HepG2 (cell line): Measurements from ENCODE around the gene CDC42SE2. TPM values are rescaled to one million over a fixed set of nuclear protein-coding genes. Genes with fewer than 3 reads are reported as not detected.

Source experiments
- CC2D1A ChIP-seq: sonication (generic); formaldehyde crosslinking; IDR thresholded peaks from 2 replicates; pipeline ENCODE4 v1.8.1; 2023; ENCODE audit warnings: mild to moderate bottlenecking, missing genetic modification reagents
- E2F1 ChIP-seq: sonication (generic); formaldehyde crosslinking; IDR thresholded peaks from 2 replicates; pipeline ENCODE4 v1.5.0; 2020; ENCODE audit warnings: missing genetic modification reagents
- HHEX ChIP-seq: IDR thresholded peaks from 2 replicates; pipeline ENCODE4 v1.6.1; 2016; ENCODE audit warnings: control low read depth
- HMGA1 ChIP-seq: sonication (generic); formaldehyde crosslinking; conservative IDR thresholded peaks from 2 replicates; pipeline ENCODE4 v1.4.0; 2020; ENCODE audit warnings: missing genetic modification reagents
- HOXA5 ChIP-seq: sonication (generic); formaldehyde crosslinking; IDR thresholded peaks from 2 replicates; pipeline ENCODE4 v1.4.0; 2020; ENCODE audit warnings: missing genetic modification reagents
- NCOA2 ChIP-seq: sonication (generic); formaldehyde crosslinking; IDR thresholded peaks from 2 replicates; pipeline ENCODE4 v1.8.0; 2022; ENCODE audit warnings: inconsistent platforms
- PHF20 ChIP-seq: sonication (generic); formaldehyde crosslinking; IDR thresholded peaks from 2 replicates; pipeline ENCODE4 v1.5.0; 2020; ENCODE audit warnings: mild to moderate bottlenecking, missing genetic modification reagents
- PRPF4 ChIP-seq: fragments of 200-400 bp; formaldehyde crosslinking; IDR thresholded peaks from 2 replicates; pipeline ENCODE4 v1.6.1; 2016; ENCODE audit warnings: low read length, low read depth; ENCODE audit not compliant: poor library complexity, severe bottlenecking
- RCOR2 ChIP-seq: IDR thresholded peaks from 2 replicates; pipeline ENCODE4 v1.6.1; 2016; ENCODE audit warnings: missing biosample characterization, missing genetic modification reagents
- SALL2 ChIP-seq: sonication (generic); formaldehyde crosslinking; IDR thresholded peaks from 2 replicates; pipeline ENCODE4 v1.8.1; 2023; ENCODE audit warnings: mild to moderate bottlenecking, missing genetic modification reagents, inconsistent platforms
- SIN3A ChIP-seq: IDR thresholded peaks from 2 replicates; pipeline ENCODE4 v1.6.1; 2011; ENCODE audit warnings: low read depth, mild to moderate bottlenecking, control low read depth, low read length, borderline replicate concordance
- SOX13 ChIP-seq, 3 experiments: fragments of 450-650 bp in 1 of 3; sonication (generic) in 1 of 3; formaldehyde crosslinking in 1 of 3; IDR thresholded peaks in 2 of 3; conservative IDR thresholded peaks in 1 of 3; 2 replicates each; pipeline versions ENCODE4 v1.5.0 to v1.6.1; 2016 to 2020; ENCODE audit warnings: antibody characterized with exemption in 1 of 3, mild to moderate bottlenecking in 1 of 3, missing compliant biosample characterization in 1 of 3, missing genetic modification reagents in 1 of 3, moderate library complexity in 1 of 3
- TCF12 ChIP-seq, 2 experiments: fragments of 450-650 bp in 1 of 2; sonication (generic) in 1 of 2; formaldehyde crosslinking in 1 of 2; IDR thresholded peaks; 2 replicates each; pipeline versions ENCODE4 v1.6.1 to v1.8.0; 2017 to 2022; ENCODE audit warnings: antibody characterized with exemption in 1 of 2, mild to moderate bottlenecking in 1 of 2, missing genetic modification reagents in 1 of 2, moderate library complexity in 1 of 2
- TEAD2 ChIP-seq: sonication (generic); formaldehyde crosslinking; IDR thresholded peaks from 2 replicates; pipeline ENCODE4 v1.9.0; 2021; ENCODE audit warnings: missing genetic modification reagents
- USF2 ChIP-seq, 2 experiments: sonication (generic) in 1 of 2; formaldehyde crosslinking in 1 of 2; IDR thresholded peaks; 2 replicates each; pipeline versions ENCODE4 v1.5.1 to v1.6.1; 2011 to 2020; ENCODE audit warnings: borderline replicate concordance in 1 of 2, low read depth in 1 of 2, low read length in 1 of 2, mild to moderate bottlenecking in 1 of 2, missing genetic modification reagents in 1 of 2, moderate library complexity in 1 of 2
- ZFP36L1 ChIP-seq: sonication (generic); formaldehyde crosslinking; IDR thresholded peaks from 2 replicates; pipeline ENCODE4 v1.8.0; 2022; ENCODE audit warnings: mild to moderate bottlenecking, missing genetic modification reagents, moderate library complexity
- ZNF224 ChIP-seq: sonication (generic); formaldehyde crosslinking; IDR thresholded peaks from 2 replicates; pipeline ENCODE4 v1.5.0; 2020; ENCODE audit warnings: mild to moderate bottlenecking, missing genetic modification reagents
- ZNF331 ChIP-seq: sonication (generic); formaldehyde crosslinking; IDR thresholded peaks from 2 replicates; pipeline ENCODE4 v1.4.0; 2020; ENCODE audit warnings: missing genetic modification reagents
- ZNF354B ChIP-seq: sonication (generic); formaldehyde crosslinking; IDR thresholded peaks from 2 replicates; pipeline ENCODE4 v1.8.0; 2022; ENCODE audit warnings: mild to moderate bottlenecking, missing genetic modification reagents
- ZNF614 ChIP-seq: IDR thresholded peaks from 2 replicates; pipeline ENCODE4 v1.6.1; 2018; ENCODE audit warnings: missing biosample characterization, missing genetic modification reagents, inconsistent platforms, borderline replicate concordance
- ZNF720 ChIP-seq: sonication (generic); formaldehyde crosslinking; IDR thresholded peaks from 2 replicates; pipeline ENCODE4 v1.4.0; 2020; ENCODE audit warnings: missing genetic modification reagents
- ZSCAN30 ChIP-seq: sonication (generic); formaldehyde crosslinking; IDR thresholded peaks from 2 replicates; pipeline ENCODE4 v1.5.0; 2020; ENCODE audit warnings: mild to moderate bottlenecking, missing genetic modification reagents
- polyA plus RNA-seq, 8 experiments: library from polyadenylated mRNA; depleted of rRNA in 3 of 8; stranded (reverse) in 7 of 8; unstranded in 1 of 8; fragments of >200 nt; fragmentation: Illumina TruSeq in 4 of 8; extraction: Trizol in 4 of 8; gene quantifications; 2 replicates each; pipeline versions ENCODE4 v1.2.1 to v1.2.3, GENCODE V29; 2011 to 2016; ENCODE audit warnings: low read depth in 4 of 8, missing spikeins in 1 of 8, mixed read lengths in 1 of 8; ENCODE audit not compliant: insufficient read depth in 1 of 8
- total RNA-seq, 5 experiments: library from RNA; depleted of rRNA; stranded (reverse); fragments of >200 nt; fragmentation: Illumina TruSeq; extraction: Trizol; gene quantifications; 2 replicates each; pipeline ENCODE4 v1.2.3, GENCODE V29; 2016; ENCODE audit warnings: low read depth in 1 of 5
- TF ChIP-seq, protein P1 (sequence below): sonication (generic); formaldehyde crosslinking; IDR thresholded peaks from 2 replicates; pipeline ENCODE4 v1.5.0; 2020; ENCODE audit warnings: mild to moderate bottlenecking, missing genetic modification reagents, moderate library complexity
- TF ChIP-seq, protein P2 (sequence below): sonication (generic); formaldehyde crosslinking; IDR thresholded peaks from 2 replicates; pipeline ENCODE4 v1.5.0; 2020; ENCODE audit warnings: mild to moderate bottlenecking, low read depth, missing genetic modification reagents, borderline replicate concordance

The CDC42SE2 gene
- total and polyA plus RNA-seq, 2 of the 13 experiments (the other 11 are each of a cell fraction or from before 2014, with no cell fraction given) = 19.6 to 25.0 TPM

- TF ChIP-seq E2F1 (CRISPR knock-in tag) (0 out of 2 replicates have a peak, but pooled peaks have one; percentile 44), HOXA5 (CRISPR knock-in tag) (peak; percentile 60; the same call in 1 of the 2 replicates), CC2D1A (CRISPR knock-in tag) (no peak), ZNF614 (CRISPR knock-in tag) (peak; percentile 47; the same call in 1 of the 2 replicates), RCOR2 (CRISPR knock-in tag) (no peak), ZFP36L1 (CRISPR knock-in tag) (no peak), ZNF224 (CRISPR knock-in tag) (no peak), TEAD2 (CRISPR knock-in tag) (0 out of 2 replicates have a peak, but pooled peaks have one; percentile 6), TCF12 (IDR thresholded peaks at IDR 0.05) (no peak), TCF12 (CRISPR knock-in tag; IDR thresholded peaks at IDR 0.05) (peak; percentile 70; the same call in 1 of the 2 replicates), PHF20 (CRISPR knock-in tag) (0 out of 2 replicates have a peak, but pooled peaks have one; percentile 37), ZNF720 (no peak), ZSCAN30 (CRISPR knock-in tag) (no peak), HHEX (CRISPR knock-in tag) (no peak), SALL2 (no peak; the same call in 1 of the 2 replicates), SOX13 (IDR thresholded peaks at IDR 0.05) (no peak), SOX13 (CRISPR knock-in tag; conservative IDR thresholded peaks at IDR 0.05 in 1 of 2, IDR thresholded peaks at IDR 0.05 in 1 of 2) (no peak; a peak in 1 of 4 replicates), USF2 (IDR thresholded peaks at IDR 0.05; ENCODE audit: low read depth, low read length) (no peak), USF2 (CRISPR knock-in tag; IDR thresholded peaks at IDR 0.05; ENCODE audit: borderline replicate concordance) (no peak; the same call in 1 of the 2 replicates), HMGA1 (no peak), ZNF354B (CRISPR knock-in tag) (no peak), ZNF331 (no peak; the same call in 1 of the 2 replicates), NCOA2 (CRISPR knock-in tag) (no peak), PRPF4 (no peak), SIN3A (no peak)
- TF ChIP-seq, protein P1, sequence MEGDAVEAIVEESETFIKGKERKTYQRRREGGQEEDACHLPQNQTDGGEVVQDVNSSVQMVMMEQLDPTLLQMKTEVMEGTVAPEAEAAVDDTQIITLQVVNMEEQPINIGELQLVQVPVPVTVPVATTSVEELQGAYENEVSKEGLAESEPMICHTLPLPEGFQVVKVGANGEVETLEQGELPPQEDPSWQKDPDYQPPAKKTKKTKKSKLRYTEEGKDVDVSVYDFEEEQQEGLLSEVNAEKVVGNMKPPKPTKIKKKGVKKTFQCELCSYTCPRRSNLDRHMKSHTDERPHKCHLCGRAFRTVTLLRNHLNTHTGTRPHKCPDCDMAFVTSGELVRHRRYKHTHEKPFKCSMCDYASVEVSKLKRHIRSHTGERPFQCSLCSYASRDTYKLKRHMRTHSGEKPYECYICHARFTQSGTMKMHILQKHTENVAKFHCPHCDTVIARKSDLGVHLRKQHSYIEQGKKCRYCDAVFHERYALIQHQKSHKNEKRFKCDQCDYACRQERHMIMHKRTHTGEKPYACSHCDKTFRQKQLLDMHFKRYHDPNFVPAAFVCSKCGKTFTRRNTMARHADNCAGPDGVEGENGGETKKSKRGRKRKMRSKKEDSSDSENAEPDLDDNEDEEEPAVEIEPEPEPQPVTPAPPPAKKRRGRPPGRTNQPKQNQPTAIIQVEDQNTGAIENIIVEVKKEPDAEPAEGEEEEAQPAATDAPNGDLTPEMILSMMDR = no peak
- TF ChIP-seq, protein P2, sequence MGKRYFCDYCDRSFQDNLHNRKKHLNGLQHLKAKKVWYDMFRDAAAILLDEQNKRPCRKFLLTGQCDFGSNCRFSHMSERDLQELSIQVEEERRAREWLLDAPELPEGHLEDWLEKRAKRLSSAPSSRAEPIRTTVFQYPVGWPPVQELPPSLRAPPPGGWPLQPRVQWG (CRISPR knock-in tag) = no peak
Measured at GRCh38 chr5:131263648-131264450, at the start of gene CDC42SE2 (continued).
